Left cardiac atrium (tissue), 4 donors: ENCODE measurements around the gene CTSD. TPM values are rescaled to one million over a fixed set of nuclear protein-coding genes. Genes with fewer than 3 reads are reported as not detected.
A peak's percentile ranks its signal among the peaks of the same experiment; 100 is the strongest.

Experiments used
- ATAC-seq, 2 donors: fragments of 200-7000 bp; cut with Tn5 transposase; one replicate each; pipeline ENCODE4 v1.9.1; 2020; ENCODE audit warnings: mild to moderate bottlenecking in 2 of 2, moderate library complexity in 2 of 2
- DNase-seq: peaks from one replicate; pipeline ENCODE4 v3.0.0-alpha.2; 2020
- intact Hi-C, 2 donors: fragments of 100-400 bp; cut with DNase I; formaldehyde crosslinking; loops; one replicate each; pipeline versions ENCODE4 v1.14.1 to v1.15.1; 2022 to 2023
- total RNA-seq, 2 donors: library from RNA; stranded (reverse); fragmentation: NEBNext Ultra II Directional; extraction: Animal tissue kit (Norgen Biotek cat#: 25700); gene quantifications; one replicate each; pipeline ENCODE4 v1.2.1, GENCODE V29; 2021
- donor health status: DM: no; HTN: yes; CAD: no.
- donor health status: DM: no; HTN: yes; CAD: no; lungs with severe emphysema.
- donor health status: DM: yes; HTN: yes; CAD: no.
- donor health status: Dilated cardiomyopathy.

Gene CTSD
- total RNA-seq, 2 donors from 2014 or later, result 635 to 667 TPM

- no peak for ATAC-seq
- intact Hi-C loops, result no loop called here
- DNase-seq, result peak; percentile 21
Measured at GRCh38 chr11:1759151-1759850, 4.4 kb downstream of the CTSD start.

GRCh38 chr11:1758611-1759150 is 5.0 kb downstream of the CTSD start:
- intact Hi-C loops, result no loop called here
- DNase-seq (peak; percentile 22), ATAC-seq (no peak)

GRCh38 chr11:1757861-1758610 is 5.7 kb downstream of the CTSD start:
- intact Hi-C loops, result no loop called here
- ATAC-seq, result no peak
- DNase-seq, result peak; percentile 33

- intact Hi-C loops, result no loop called here
- DNase-seq, result peak; percentile 25
- ATAC-seq, result no peak
Measured at GRCh38 chr11:1756791-1757771, 6.6 kb downstream of the CTSD start.

- ATAC-seq, result peak; percentile 53 to 55
Measured at GRCh38 chr11:1755692-1756561, 7.8 kb downstream of the CTSD start.

GRCh38 chr11:1755344-1755691 is 8.4 kb downstream of the CTSD start:
- no peak for DNase-seq
- intact Hi-C loops, result no loop called here
- ATAC-seq, result no peak

More at GRCh38 chr11:1755692-1756561, 7.8 kb downstream of the CTSD start:
- intact Hi-C loops, result no loop called here
- peak; percentile 63 for DNase-seq

- intact Hi-C loops, result no loop called here
- ATAC-seq, result no peak
- DNase-seq, result peak; percentile 17
Measured at GRCh38 chr11:1754376-1755150, 9.2 kb downstream of the CTSD start.

GRCh38 chr11:1753929-1754305 is 9.8 kb downstream of the CTSD start:
- ATAC-seq, result no peak
- intact Hi-C loops, result no loop called here
- peak; percentile 13 for DNase-seq

- intact Hi-C loops, result no loop called here
- ATAC-seq, result no peak
Measured at GRCh38 chr11:1753229-1753928, 10.3 kb downstream of the CTSD start.

GRCh38 chr11:1752907-1753228 is 10.9 kb downstream of the CTSD start:
- intact Hi-C loops, result no loop called here
- DNase-seq (no peak), ATAC-seq (no peak)

More at GRCh38 chr11:1753229-1753928, 10.3 kb downstream of the CTSD start:
- peak; percentile 17 for DNase-seq

- intact Hi-C loops, result no loop called here
- DNase-seq (no peak), ATAC-seq (no peak)
Measured at GRCh38 chr11:1751999-1752906, 11.5 kb downstream of the CTSD start.

- ATAC-seq (peak in 1 of 2 donors; percentile 10), DNase-seq (peak; percentile 25)
Measured at GRCh38 chr11:1751531-1751921, 12.2 kb downstream of the CTSD start.

GRCh38 chr11:1750840-1751530 is 12.7 kb downstream of the CTSD start:
- intact Hi-C loops, result no loop called here
- DNase-seq, result peak; percentile 26
- ATAC-seq, result peak in 1 of 2 donors; percentile 1

More at GRCh38 chr11:1751531-1751921, 12.2 kb downstream of the CTSD start:
- intact Hi-C loops, result no loop called here

GRCh38 chr11:1750481-1750839 is 13.3 kb downstream of the CTSD start, which contains the start of gene IFITM10:
Gene IFITM10, minus strand, starts transcription at chr11:1750595. Its CDS starts 153 bp downstream, at chr11:1750442.
- ATAC-seq (peak; percentile 29 to 37), DNase-seq (peak; percentile 27)
- intact Hi-C loops, result no loop called here
